Measurements from ENCODE around the gene FBXW8.

The FBXW8 gene

DNA sequence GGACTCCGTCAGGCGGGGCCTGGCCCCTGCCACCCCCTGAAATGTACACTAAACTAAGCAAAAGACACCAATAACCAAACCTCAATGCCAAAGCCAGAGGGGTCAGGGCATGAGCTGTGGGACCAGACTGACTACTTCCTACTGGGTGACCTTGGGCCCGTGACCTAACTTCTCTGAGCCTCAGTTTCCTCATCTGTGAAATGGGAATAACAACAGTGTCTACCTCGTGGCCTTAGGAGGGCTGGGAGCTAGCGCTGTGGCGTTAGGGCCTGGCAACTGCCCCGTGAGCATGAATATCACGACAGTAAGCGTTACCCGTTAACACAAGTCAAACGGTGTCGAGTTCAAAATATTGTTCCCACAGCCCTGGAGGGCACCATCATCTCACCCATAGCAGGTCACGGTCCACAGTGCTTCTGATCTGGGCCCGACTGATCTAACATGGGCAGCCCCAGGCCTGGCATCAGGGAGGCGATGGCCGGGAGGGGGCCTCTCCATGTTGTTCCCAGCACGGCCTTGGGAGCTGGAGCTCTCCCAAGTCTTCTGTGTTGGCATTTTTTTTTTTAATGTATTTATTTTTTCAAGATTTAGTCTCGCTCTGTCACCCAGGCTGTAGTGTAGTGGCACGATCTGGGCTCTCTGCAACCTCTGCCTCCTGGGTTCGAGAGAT, 136.2 kb downstream of the FBXW8 start:
- TF ChIP-seq BACH2 (CRISPR knock-in tag; IDR thresholded peaks at IDR 0.05; ENCODE audit: borderline replicate concordance) (no peak), PPARA (CRISPR knock-in tag; IDR thresholded peaks at IDR 0.05; ENCODE audit: borderline replicate concordance) (no peak), ZFP30 (CRISPR knock-in tag; IDR thresholded peaks at IDR 0.05) (no peak), ZNF565 (CRISPR knock-in tag; conservative IDR thresholded peaks at IDR 0.05; ENCODE audit: low read depth) (no peak), CSDC2 (CRISPR knock-in tag; IDR thresholded peaks at IDR 0.05) (no peak), ZC3H10 (CRISPR knock-in tag; IDR thresholded peaks at IDR 0.05) (no peak), GLIS3 (CRISPR knock-in tag; IDR thresholded peaks at IDR 0.05) (no peak), SNAI2 (CRISPR knock-in tag; IDR thresholded peaks at IDR 0.05) (no peak), RARB (CRISPR knock-in tag; IDR thresholded peaks at IDR 0.05) (no peak), ESRRG (CRISPR knock-in tag; IDR thresholded peaks at IDR 0.05) (no peak), ZNF70 (CRISPR knock-in tag; IDR thresholded peaks at IDR 0.05) (no peak)
- TF ChIP-seq, protein P1, sequence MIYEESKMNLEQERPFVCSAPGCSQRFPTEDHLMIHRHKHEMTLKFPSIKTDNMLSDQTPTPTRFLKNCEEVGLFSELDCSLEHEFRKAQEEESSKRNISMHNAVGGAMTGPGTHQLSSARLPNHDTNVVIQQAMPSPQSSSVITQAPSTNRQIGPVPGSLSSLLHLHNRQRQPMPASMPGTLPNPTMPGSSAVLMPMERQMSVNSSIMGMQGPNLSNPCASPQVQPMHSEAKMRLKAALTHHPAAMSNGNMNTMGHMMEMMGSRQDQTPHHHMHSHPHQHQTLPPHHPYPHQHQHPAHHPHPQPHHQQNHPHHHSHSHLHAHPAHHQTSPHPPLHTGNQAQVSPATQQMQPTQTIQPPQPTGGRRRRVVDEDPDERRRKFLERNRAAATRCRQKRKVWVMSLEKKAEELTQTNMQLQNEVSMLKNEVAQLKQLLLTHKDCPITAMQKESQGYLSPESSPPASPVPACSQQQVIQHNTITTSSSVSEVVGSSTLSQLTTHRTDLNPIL (CRISPR knock-in tag; IDR thresholded peaks at IDR 0.05; ENCODE audit: low read depth) = no peak
- TF ChIP-seq, protein P2, sequence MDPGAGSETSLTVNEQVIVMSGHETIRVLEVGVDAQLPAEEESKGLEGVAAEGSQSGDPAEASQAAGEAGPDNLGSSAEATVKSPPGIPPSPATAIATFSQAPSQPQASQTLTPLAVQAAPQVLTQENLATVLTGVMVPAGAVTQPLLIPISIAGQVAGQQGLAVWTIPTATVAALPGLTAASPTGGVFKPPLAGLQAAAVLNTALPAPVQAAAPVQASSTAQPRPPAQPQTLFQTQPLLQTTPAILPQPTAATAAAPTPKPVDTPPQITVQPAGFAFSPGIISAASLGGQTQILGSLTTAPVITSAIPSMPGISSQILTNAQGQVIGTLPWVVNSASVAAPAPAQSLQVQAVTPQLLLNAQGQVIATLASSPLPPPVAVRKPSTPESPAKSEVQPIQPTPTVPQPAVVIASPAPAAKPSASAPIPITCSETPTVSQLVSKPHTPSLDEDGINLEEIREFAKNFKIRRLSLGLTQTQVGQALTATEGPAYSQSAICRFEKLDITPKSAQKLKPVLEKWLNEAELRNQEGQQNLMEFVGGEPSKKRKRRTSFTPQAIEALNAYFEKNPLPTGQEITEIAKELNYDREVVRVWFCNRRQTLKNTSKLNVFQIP (CRISPR knock-in tag; IDR thresholded peaks at IDR 0.05; ENCODE audit: borderline replicate concordance, low read depth) = no peak
- TF ChIP-seq, protein P3, sequence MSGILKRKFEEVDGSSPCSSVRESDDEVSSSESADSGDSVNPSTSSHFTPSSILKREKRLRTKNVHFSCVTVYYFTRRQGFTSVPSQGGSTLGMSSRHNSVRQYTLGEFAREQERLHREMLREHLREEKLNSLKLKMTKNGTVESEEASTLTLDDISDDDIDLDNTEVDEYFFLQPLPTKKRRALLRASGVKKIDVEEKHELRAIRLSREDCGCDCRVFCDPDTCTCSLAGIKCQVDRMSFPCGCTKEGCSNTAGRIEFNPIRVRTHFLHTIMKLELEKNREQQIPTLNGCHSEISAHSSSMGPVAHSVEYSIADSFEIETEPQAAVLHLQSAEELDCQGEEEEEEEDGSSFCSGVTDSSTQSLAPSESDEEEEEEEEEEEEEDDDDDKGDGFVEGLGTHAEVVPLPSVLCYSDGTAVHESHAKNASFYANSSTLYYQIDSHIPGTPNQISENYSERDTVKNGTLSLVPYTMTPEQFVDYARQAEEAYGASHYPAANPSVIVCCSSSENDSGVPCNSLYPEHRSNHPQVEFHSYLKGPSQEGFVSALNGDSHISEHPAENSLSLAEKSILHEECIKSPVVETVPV (CRISPR knock-in tag; IDR thresholded peaks at IDR 0.05) = no peak
- TF ChIP-seq, protein P4, sequence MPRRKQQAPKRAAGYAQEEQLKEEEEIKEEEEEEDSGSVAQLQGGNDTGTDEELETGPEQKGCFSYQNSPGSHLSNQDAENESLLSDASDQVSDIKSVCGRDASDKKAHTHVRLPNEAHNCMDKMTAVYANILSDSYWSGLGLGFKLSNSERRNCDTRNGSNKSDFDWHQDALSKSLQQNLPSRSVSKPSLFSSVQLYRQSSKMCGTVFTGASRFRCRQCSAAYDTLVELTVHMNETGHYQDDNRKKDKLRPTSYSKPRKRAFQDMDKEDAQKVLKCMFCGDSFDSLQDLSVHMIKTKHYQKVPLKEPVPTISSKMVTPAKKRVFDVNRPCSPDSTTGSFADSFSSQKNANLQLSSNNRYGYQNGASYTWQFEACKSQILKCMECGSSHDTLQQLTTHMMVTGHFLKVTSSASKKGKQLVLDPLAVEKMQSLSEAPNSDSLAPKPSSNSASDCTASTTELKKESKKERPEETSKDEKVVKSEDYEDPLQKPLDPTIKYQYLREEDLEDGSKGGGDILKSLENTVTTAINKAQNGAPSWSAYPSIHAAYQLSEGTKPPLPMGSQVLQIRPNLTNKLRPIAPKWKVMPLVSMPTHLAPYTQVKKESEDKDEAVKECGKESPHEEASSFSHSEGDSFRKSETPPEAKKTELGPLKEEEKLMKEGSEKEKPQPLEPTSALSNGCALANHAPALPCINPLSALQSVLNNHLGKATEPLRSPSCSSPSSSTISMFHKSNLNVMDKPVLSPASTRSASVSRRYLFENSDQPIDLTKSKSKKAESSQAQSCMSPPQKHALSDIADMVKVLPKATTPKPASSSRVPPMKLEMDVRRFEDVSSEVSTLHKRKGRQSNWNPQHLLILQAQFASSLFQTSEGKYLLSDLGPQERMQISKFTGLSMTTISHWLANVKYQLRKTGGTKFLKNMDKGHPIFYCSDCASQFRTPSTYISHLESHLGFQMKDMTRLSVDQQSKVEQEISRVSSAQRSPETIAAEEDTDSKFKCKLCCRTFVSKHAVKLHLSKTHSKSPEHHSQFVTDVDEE (CRISPR knock-in tag; IDR thresholded peaks at IDR 0.05) = no peak
- no peak for ATAC-seq

DNA sequence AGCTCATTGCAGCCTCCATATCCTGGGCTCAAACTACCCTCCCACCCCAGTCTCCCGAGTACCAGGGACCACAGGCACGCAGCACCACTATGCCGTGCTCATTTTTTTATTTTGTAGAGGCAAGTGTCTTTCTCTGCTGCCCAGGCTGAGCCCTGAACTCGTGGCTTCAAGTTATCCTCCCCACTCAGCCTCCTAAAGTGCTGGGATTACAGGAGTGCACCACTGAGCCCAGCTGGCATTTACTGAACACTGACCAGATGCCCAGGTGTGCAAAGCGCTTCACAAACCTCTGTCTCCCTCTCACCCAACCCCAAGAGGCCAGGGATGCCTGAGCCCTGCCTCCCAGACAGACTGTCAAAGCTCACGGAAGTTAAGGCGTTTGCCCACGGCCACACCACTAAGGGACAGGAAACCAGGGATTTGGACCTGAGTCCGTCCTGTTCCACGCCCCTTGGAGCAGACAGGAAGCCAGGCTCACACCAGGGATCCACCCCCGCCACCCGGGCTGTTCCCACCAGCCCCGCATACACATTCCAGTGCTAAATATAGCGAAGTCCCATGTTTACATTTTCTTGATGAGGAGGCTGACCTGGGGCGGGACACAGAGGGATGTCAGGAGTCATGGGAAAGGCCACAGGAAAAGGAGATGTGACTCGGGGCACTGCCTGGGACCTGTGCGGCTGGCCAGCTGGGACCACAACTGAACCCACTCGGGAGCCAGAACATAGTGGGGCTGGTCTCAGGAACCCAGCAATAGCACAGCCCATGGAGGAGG, 137.2 kb downstream of the FBXW8 start:
- no peak for ATAC-seq
- TF ChIP-seq CSDC2 (CRISPR knock-in tag; IDR thresholded peaks at IDR 0.05) = no peak
- no peak for TF ChIP-seq OSR1 (CRISPR knock-in tag; IDR thresholded peaks at IDR 0.05)
- TF ChIP-seq ESRRG (CRISPR knock-in tag; IDR thresholded peaks at IDR 0.05) = no peak

DNA sequence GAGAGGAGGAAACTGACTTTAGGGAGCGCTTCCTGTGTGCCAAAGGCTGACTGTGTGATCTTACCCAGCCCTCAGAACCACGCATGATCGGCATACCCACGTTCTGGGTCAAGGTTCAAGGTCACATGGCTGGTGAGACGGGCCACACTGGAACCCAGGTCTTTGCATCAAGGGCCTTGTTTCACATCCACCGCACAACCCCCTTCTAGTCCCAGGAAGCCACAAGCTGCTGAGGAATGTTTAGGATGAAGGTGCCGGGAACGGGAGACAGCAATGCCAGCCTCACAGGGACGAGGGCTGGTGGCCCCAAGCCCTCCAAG, 137.8 kb downstream of the FBXW8 start:
- no peak for TF ChIP-seq SNAI2 (CRISPR knock-in tag; IDR thresholded peaks at IDR 0.05)
- TF ChIP-seq RARB (CRISPR knock-in tag; IDR thresholded peaks at IDR 0.05) = no peak
- TF ChIP-seq, protein P5, sequence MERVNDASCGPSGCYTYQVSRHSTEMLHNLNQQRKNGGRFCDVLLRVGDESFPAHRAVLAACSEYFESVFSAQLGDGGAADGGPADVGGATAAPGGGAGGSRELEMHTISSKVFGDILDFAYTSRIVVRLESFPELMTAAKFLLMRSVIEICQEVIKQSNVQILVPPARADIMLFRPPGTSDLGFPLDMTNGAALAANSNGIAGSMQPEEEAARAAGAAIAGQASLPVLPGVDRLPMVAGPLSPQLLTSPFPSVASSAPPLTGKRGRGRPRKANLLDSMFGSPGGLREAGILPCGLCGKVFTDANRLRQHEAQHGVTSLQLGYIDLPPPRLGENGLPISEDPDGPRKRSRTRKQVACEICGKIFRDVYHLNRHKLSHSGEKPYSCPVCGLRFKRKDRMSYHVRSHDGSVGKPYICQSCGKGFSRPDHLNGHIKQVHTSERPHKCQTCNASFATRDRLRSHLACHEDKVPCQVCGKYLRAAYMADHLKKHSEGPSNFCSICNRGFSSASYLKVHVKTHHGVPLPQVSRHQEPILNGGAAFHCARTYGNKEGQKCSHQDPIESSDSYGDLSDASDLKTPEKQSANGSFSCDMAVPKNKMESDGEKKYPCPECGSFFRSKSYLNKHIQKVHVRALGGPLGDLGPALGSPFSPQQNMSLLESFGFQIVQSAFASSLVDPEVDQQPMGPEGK (CRISPR knock-in tag; IDR thresholded peaks at IDR 0.05; ENCODE audit: borderline replicate concordance) = no peak
- no peak for ATAC-seq

DNA sequence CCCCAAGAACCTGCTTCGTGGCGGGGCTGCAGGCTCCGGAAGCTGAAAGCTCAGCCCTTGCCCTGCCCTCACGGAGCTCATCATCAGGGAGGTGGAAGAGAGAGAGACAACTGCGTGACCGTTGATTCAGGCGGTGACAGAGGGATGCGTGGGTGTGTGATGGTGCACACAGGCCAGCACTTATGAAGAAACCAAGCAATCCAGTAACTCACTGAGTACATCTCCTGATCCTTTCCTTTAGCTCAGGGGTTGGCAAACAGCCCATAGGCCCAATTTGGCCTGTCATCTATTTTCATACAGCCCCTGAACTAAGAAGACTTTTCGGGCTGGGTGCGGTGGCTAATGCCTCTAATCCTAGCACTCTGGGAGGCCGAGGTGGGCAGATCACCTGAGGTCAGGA, 138.5 kb downstream of the FBXW8 start:
- no peak for ATAC-seq
- TF ChIP-seq, protein P4 (CRISPR knock-in tag; IDR thresholded peaks at IDR 0.05) = no peak
- TF ChIP-seq ZC3H10 (CRISPR knock-in tag; IDR thresholded peaks at IDR 0.05) (no peak), GLIS3 (CRISPR knock-in tag; IDR thresholded peaks at IDR 0.05) (no peak)
